HepG2 (cell line): ENCODE results near the gene MTA3. TPM values are rescaled to one million over a fixed set of nuclear protein-coding genes. Genes with fewer than 3 reads are reported as not detected.

Source experiments
- ATAC-seq: fragments of 200-7000 bp; cut with Tn5 transposase; 3 replicates; pipeline ENCODE4 v1.9.1; 2020; ENCODE audit warnings: mild to moderate bottlenecking, moderate library complexity
- BruUV-seq: library from RNA; stranded (reverse); fragments of 400-500 nt; replicated peaks from 2 replicates; lab custom pipeline; 2021; lab: Mats Ljungman, UMichigan
- CTCF ChIA-PET: fragments of 300-600 bp; formaldehyde crosslinking; extraction: SDS; loops from one replicate; lab custom pipeline; 2021; ENCODE audit warnings: low total read pairs, inconsistent platforms, low intra/inter-chr PET ratio; lab: Yijun Ruan, JAX
- POLR2A ChIA-PET: fragments of 350-600 bp; sonication (Branson Sonifier 250); formaldehyde crosslinking; loops from one replicate; lab custom pipeline; 2020; ENCODE audit warnings: antibody characterized with exemption, inconsistent platforms; lab: Yijun Ruan, JAX
- DNase-seq: peaks from one replicate; pipeline ENCODE4 v3.0.0-alpha.2; 2015; ENCODE audit warnings: low spot score
- FAIRE-seq: peaks from 3 replicates; lab custom pipeline; 2011; peaks lifted over from hg19 to GRCh38; lab: Jason Lieb, UNC
- H2AFZ ChIP-seq: one replicate; pipeline ENCODE4 v1.6.1; 2011; ENCODE audit warnings: low read length, inconsistent platforms
- H3K27ac ChIP-seq: fragments of 300-600 bp; 3 replicates; pipeline ENCODE4 v1.8.0; 2011; ENCODE audit warnings: mixed run types, mild to moderate bottlenecking, mixed read lengths, low read length, inconsistent platforms; ENCODE audit not compliant: insufficient read depth; ENCODE audit errors: extremely low read length
- H3K27me3 ChIP-seq, 2 experiments: fragments of 200-600 bp in 1 of 2; 2 replicates in 1 of 2; 3 replicates in 1 of 2; pipeline versions ENCODE4 v1.6.0 to v1.8.0; 2011; ENCODE audit warnings: low read length in 2 of 2, mild to moderate bottlenecking in 2 of 2, moderate library complexity in 2 of 2, inconsistent platforms in 1 of 2; ENCODE audit not compliant: insufficient read depth in 2 of 2, control insufficient read depth in 1 of 2
- H3K36me3 ChIP-seq, 2 experiments: fragments of 200-600 bp in 1 of 2; replicated peaks in 1 of 2; 2 replicates in 1 of 2; 3 replicates in 1 of 2; pipeline versions ENCODE4 v1.5.1 to v1.8.0; 2011; ENCODE audit warnings: low read length in 2 of 2, inconsistent platforms in 1 of 2; ENCODE audit not compliant: insufficient read depth in 2 of 2, control insufficient read depth in 1 of 2
- H3K4me1 ChIP-seq: 2 replicates; pipeline ENCODE4 v1.5.1; 2012; ENCODE audit warnings: low read length, inconsistent platforms; ENCODE audit not compliant: insufficient read depth
- H3K4me2 ChIP-seq: 2 replicates; pipeline ENCODE4 v1.6.0; 2011; ENCODE audit warnings: low read depth, low read length, inconsistent platforms
- H3K4me3 ChIP-seq, 3 experiments: fragments of 200-600 bp in 1 of 3; sonication (generic), shearing (Covaris generic) in 1 of 3; replicated peaks in 1 of 3; 2 replicates each; pipeline ENCODE4 v1.5.1; 2011 to 2016; ENCODE audit warnings: low read length in 3 of 3, inconsistent platforms in 2 of 3, low read depth in 2 of 3, mild to moderate bottlenecking in 2 of 3, control low read depth in 1 of 3, mixed read lengths in 1 of 3; ENCODE audit not compliant: insufficient read depth in 1 of 3
- H3K79me2 ChIP-seq: one replicate; pipeline ENCODE4 v1.6.1; 2011; ENCODE audit warnings: low read length, inconsistent platforms; ENCODE audit not compliant: insufficient read depth
- H3K9ac ChIP-seq: 2 replicates; pipeline ENCODE4 v1.6.0; 2011; ENCODE audit warnings: mild to moderate bottlenecking, low read depth, low read length, inconsistent platforms; ENCODE audit not compliant: insufficient read depth
- H3K9me3 ChIP-seq: 2 replicates; pipeline ENCODE4 v1.5.1; 2012; ENCODE audit warnings: mild to moderate bottlenecking, low read length
- H4K20me1 ChIP-seq: 2 replicates; pipeline ENCODE4 v1.6.0; 2011; ENCODE audit warnings: inconsistent platforms, mild to moderate bottlenecking, low read length, moderate library complexity; ENCODE audit not compliant: insufficient read depth
- GATAD2A ChIP-seq: IDR thresholded peaks from 2 replicates; pipeline ENCODE4 v1.6.1; 2016
- HOXA9 ChIP-seq: sonication (generic); formaldehyde crosslinking; IDR thresholded peaks from 2 replicates; pipeline ENCODE4 v1.8.1; 2022; ENCODE audit warnings: missing genetic modification reagents, mild to moderate bottlenecking, moderate library complexity, borderline replicate concordance
- KAT7 ChIP-seq: IDR thresholded peaks from 2 replicates; pipeline ENCODE4 v1.6.1; 2018; ENCODE audit warnings: borderline replicate concordance, missing compliant biosample characterization
- MBD4 ChIP-seq: IDR thresholded peaks from 2 replicates; pipeline ENCODE4 v1.6.1; 2012; ENCODE audit warnings: low read length, inconsistent platforms, borderline replicate concordance
- MIER3 ChIP-seq: IDR thresholded peaks from 2 replicates; pipeline ENCODE4 v1.6.1; 2016; ENCODE audit warnings: missing compliant biosample characterization, borderline replicate concordance
- RARA ChIP-seq: IDR thresholded peaks from 2 replicates; pipeline ENCODE4 v1.6.1; 2016; ENCODE audit warnings: missing genetic modification reagents, missing compliant biosample characterization
- RBFOX2 ChIP-seq: fragments of 200-400 bp; formaldehyde crosslinking; IDR thresholded peaks from 2 replicates; pipeline ENCODE4 v1.6.1; 2017; ENCODE audit warnings: low read depth, mild to moderate bottlenecking, low read length
- ZBTB26 ChIP-seq: IDR thresholded peaks from 2 replicates; pipeline ENCODE4 v1.6.1; 2016; ENCODE audit warnings: missing compliant biosample characterization, missing genetic modification reagents, borderline replicate concordance
- ZNF331 ChIP-seq: sonication (generic); formaldehyde crosslinking; IDR thresholded peaks from 2 replicates; pipeline ENCODE4 v1.4.0; 2020; ENCODE audit warnings: missing genetic modification reagents
- ZNF530 ChIP-seq: sonication (generic); formaldehyde crosslinking; IDR thresholded peaks from 2 replicates; pipeline ENCODE4 v1.5.0; 2020; ENCODE audit warnings: low read depth, mild to moderate bottlenecking, missing genetic modification reagents
- ZNF563 ChIP-seq: sonication (generic); formaldehyde crosslinking; IDR thresholded peaks from 2 replicates; pipeline ENCODE4 v1.8.0; 2022; ENCODE audit warnings: mild to moderate bottlenecking, moderate library complexity, missing genetic modification reagents
- ZNF790 ChIP-seq: sonication (generic); formaldehyde crosslinking; IDR thresholded peaks from 2 replicates; pipeline ENCODE4 v1.8.0; 2022; ENCODE audit warnings: missing genetic modification reagents, mild to moderate bottlenecking, borderline replicate concordance
- ZNF841 ChIP-seq: sonication (generic); formaldehyde crosslinking; IDR thresholded peaks from 2 replicates; pipeline ENCODE4 v1.8.1; 2023; ENCODE audit warnings: missing genetic modification reagents, borderline replicate concordance
- WGBS: methylation state at CpG from one replicate; pipeline ENCODE4 v1.1.6; 2017; ENCODE audit warnings: low lambda C conversion rate; 5-methylcytosine and 5-hydroxymethylcytosine counted together
- in situ Hi-C: cut with HindIII; loops from 2 replicates; pipeline ENCODE4 v1.10.0; 2017; ENCODE audit warnings: low pct_unique_long_range_greater_than_20kb; ENCODE audit not compliant: extremely low pct_ligation_motif_present
- intact Hi-C: fragments of 100-400 bp; cut with micrococcal nuclease; formaldehyde crosslinking; loops from one replicate; pipeline ENCODE4 v1.10.0; 2022; ENCODE audit not compliant: unreplicated experiment
- polyA plus RNA-seq, 8 experiments: library from polyadenylated mRNA; depleted of rRNA in 3 of 8; stranded (reverse) in 7 of 8; unstranded in 1 of 8; fragments of >200 nt; fragmentation: Illumina TruSeq in 4 of 8; extraction: Trizol in 4 of 8; gene quantifications; 2 replicates each; pipeline versions ENCODE4 v1.2.1 to v1.2.3, GENCODE V29; 2011 to 2016; ENCODE audit warnings: low read depth in 4 of 8, missing spikeins in 1 of 8, mixed read lengths in 1 of 8; ENCODE audit not compliant: insufficient read depth in 1 of 8
- total RNA-seq, 5 experiments: library from RNA; depleted of rRNA; stranded (reverse); fragments of >200 nt; fragmentation: Illumina TruSeq; extraction: Trizol; gene quantifications; 2 replicates each; pipeline ENCODE4 v1.2.3, GENCODE V29; 2016; ENCODE audit warnings: low read depth in 1 of 5
- TF ChIP-seq, protein P1 (sequence below): IDR thresholded peaks from 2 replicates; pipeline ENCODE4 v1.6.1; 2016; ENCODE audit warnings: missing genetic modification reagents, missing compliant biosample characterization

Gene MTA3
- total and polyA plus RNA-seq, 2 of the 13 experiments (the other 11 are each of a cell fraction or from before 2014, with no cell fraction given) = 48.8 to 77.8 TPM

- ATAC-seq (no peak), DNase-seq (no peak), FAIRE-seq (no peak)
- H3K9me3 ChIP-seq = no peaks in the 10 kb centered on the region
- TF ChIP-seq MBD4 (peak; percentile 28; the same call in 1 of the 2 replicates), HOXA9 (CRISPR knock-in tag) (no peak), ZNF841 (CRISPR knock-in tag) (no peak)
- TF ChIP-seq, protein P1, sequence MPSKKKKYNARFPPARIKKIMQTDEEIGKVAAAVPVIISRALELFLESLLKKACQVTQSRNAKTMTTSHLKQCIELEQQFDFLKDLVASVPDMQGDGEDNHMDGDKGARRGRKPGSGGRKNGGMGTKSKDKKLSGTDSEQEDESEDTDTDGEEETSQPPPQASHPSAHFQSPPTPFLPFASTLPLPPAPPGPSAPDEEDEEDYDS (CRISPR knock-in tag) = no peak
- 86% methylated on average over 6 of the region's 6 CpGs for WGBS
- H3K27me3 ChIP-seq = no peaks in the 10 kb centered on the region; a peak in 1 of 5 replicates
- peak overlapping the region; percentile 99 for H3K9ac ChIP-seq
- H3K4me1 ChIP-seq = peaks cover 47% of the 10 kb centered on the region
- H3K4me3 ChIP-seq = peak overlapping the region in 2 of 3 experiments; percentile 98 to 99; a peak in 4 of 6 replicates
- H4K20me1 ChIP-seq = no peaks in the 10 kb centered on the region
- intact Hi-C loops = no loop called here
- no peak overlapping the region for H3K27ac ChIP-seq
- in situ Hi-C loops = no loop called here
- peak overlapping the region; percentile 86 for H3K4me2 ChIP-seq
- H3K36me3 ChIP-seq = peaks cover 3% of the 10 kb centered on the region in 2 experiments; a peak in 1 of 5 replicates
- BruUV-seq = no TSS peak
- peaks cover 50% of the 10 kb centered on the region for H3K79me2 ChIP-seq
- no peak overlapping the region for H2AFZ ChIP-seq
- POLR2A ChIA-PET = interaction anchor here (0.9 to 9.3 kb wide), 5 partner anchors 7 to 668 kb away, joined by 3 to 287 read pairs (median 13); no protein-coding TSS in a partner anchor
- CTCF ChIA-PET = interaction anchor here (0.7 to 1.2 kb wide), 2 partner anchors 15 to 18 kb away, joined by 5 to 7 read pairs; no protein-coding TSS in a partner anchor
Observed at GRCh38 chr2:42795275-42795674, 226.8 kb downstream of the MTA3 start.

DNA sequence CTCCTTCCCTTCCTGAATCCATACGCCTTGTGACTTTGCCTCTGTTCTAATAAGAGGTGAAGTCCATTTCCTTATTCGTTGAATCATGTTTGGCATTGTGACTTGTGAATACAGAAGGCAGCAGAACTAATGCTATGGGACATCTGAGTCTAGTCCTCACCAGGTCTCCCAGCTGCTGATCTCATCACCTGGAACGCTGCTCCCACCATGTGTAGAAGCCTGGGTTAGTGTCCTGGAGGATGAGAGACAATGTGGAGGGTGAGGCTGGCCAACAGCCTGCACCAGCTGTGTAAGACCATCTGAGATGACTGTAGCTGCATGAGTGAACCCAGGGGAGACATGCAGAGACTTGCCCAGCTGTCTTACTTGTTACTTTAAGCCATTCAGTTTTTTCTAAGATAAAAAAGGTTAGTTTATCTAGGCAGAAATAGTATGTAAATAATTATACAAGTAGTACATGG lies 227.4 kb downstream of the MTA3 start:
- no peaks in the 10 kb centered on the region for H4K20me1 ChIP-seq
- FAIRE-seq = no peak
- no peak overlapping the region for H3K4me3 ChIP-seq
- H3K4me2 ChIP-seq = peak overlapping the region; percentile 86
- DNase-seq = no peak
- H3K27me3 ChIP-seq = no peaks in the 10 kb centered on the region; a peak in 1 of 5 replicates
- peaks cover 41% of the 10 kb centered on the region for H3K4me1 ChIP-seq
- H2AFZ ChIP-seq = no peak overlapping the region
- ATAC-seq = no peak
- POLR2A ChIA-PET = interaction anchor here (1.0 to 9.3 kb wide), 5 partner anchors 8 to 1186 kb away, joined by 3 to 287 read pairs (median 13); no protein-coding TSS in a partner anchor
- WGBS = 72% methylated on average over 3 of the region's 3 CpGs
- H3K36me3 ChIP-seq = peaks cover 3% of the 10 kb centered on the region in 2 experiments; a peak in 1 of 5 replicates
- H3K79me2 ChIP-seq = peaks cover 50% of the 10 kb centered on the region
- intact Hi-C loops (no loop called here), in situ Hi-C loops (no loop called here)
- H3K9me3 ChIP-seq = no peaks in the 10 kb centered on the region
- BruUV-seq = no TSS peak
- peak overlapping the region; percentile 28 for H3K27ac ChIP-seq
- H3K9ac ChIP-seq = no peak overlapping the region
- CTCF ChIA-PET = interaction anchor here (1.2 kb wide), 1 partner anchor 14 kb away, joined by 5 read pairs; no protein-coding TSS in a partner anchor
- TF ChIP-seq MIER3 (CRISPR knock-in tag) (0 out of 2 replicates have a peak, but pooled peaks have one; percentile 24), RBFOX2 (peak; percentile 1; the same call in 1 of the 2 replicates), GATAD2A (CRISPR knock-in tag) (peak; percentile 33; the same call in 1 of the 2 replicates), ZNF790 (CRISPR knock-in tag) (no peak), ZNF530 (no peak), ZNF563 (CRISPR knock-in tag) (no peak), RARA (CRISPR knock-in tag) (0 out of 2 replicates have a peak, but pooled peaks have one; percentile 12), ZBTB26 (0 out of 2 replicates have a peak, but pooled peaks have one; percentile 38), KAT7 (CRISPR knock-in tag) (0 out of 2 replicates have a peak, but pooled peaks have one; percentile 35), ZNF331 (CRISPR knock-in tag) (0 out of 2 replicates have a peak, but pooled peaks have one; percentile 27)
